ENCODE data around the gene AAGAB.

GRCh38 chr15:67225336-67225735 is 29.1 kb downstream of the AAGAB start:
- no peak for TF ChIP-seq POLR2AphosphoS5 (IDR thresholded peaks at IDR 0.05)
- no peak for TF ChIP-seq CTCF (IDR thresholded peaks at IDR 0.05)
- TF ChIP-seq EP300 (IDR thresholded peaks at IDR 0.05): no peak
